Adrenal gland (tissue), 12 donors: ENCODE data around the gene VSTM2L. TPM values are rescaled to one million over a fixed set of nuclear protein-coding genes. Genes with fewer than 3 reads are reported as not detected.

ENCODE experiments used
- DNase-seq, 7 donors: peaks; one replicate each; pipeline ENCODE4 v3.0.0-alpha.2; 2019 to 2020
- H3K27ac ChIP-seq, 5 donors: fragments of 200-600 bp; sonication (generic) in 4 of 5; 1 replicate in 3 of 5; 2 replicates in 2 of 5; pipeline versions ENCODE4 v1.5.1 to v1.8.0; 2016 to 2020; ENCODE audit warnings: mild to moderate bottlenecking in 1 of 5
- H3K27me3 ChIP-seq: fragments of 200-600 bp; 2 replicates; pipeline ENCODE4 v1.8.0; 2021
- H3K36me3 ChIP-seq, 2 donors: fragments of 200-600 bp; replicated peaks in 1 of 2; 1 replicate in 1 of 2; 2 replicates in 1 of 2; pipeline versions ENCODE4 v1.5.1 to v1.8.0; 2018 to 2022
- H3K4me1 ChIP-seq, 2 donors: fragments of 200-600 bp; replicated peaks in 1 of 2; 1 replicate in 1 of 2; 2 replicates in 1 of 2; pipeline versions ENCODE4 v1.5.1 to v1.8.0; 2018 to 2021
- H3K4me3 ChIP-seq, 4 donors: fragments of 200-600 bp; sonication (generic) in 3 of 4; one replicate each; pipeline ENCODE4 v1.5.1; 2016 to 2018
- H3K9me3 ChIP-seq, 3 donors: fragments of 200-600 bp; sonication (generic) in 1 of 3; replicated peaks in 1 of 3; 1 replicate in 2 of 3; 2 replicates in 1 of 3; pipeline versions ENCODE4 v1.5.1 to v1.8.0; 2016 to 2021
- POLR2A ChIP-seq, 2 donors: fragments of 450-650 bp; IDR thresholded peaks; one replicate each; pipeline ENCODE4 v1.6.1; 2017; ENCODE audit warnings: antibody characterized with exemption in 2 of 2, mild to moderate bottlenecking in 2 of 2, moderate library complexity in 1 of 2
- WGBS, 4 donors: extraction: QIAGEN DNeasy Blood & Tissue Kit in 2 of 4; methylation state at CpG; one replicate each; pipeline versions ENCODE4 v1.1.5 to v1.1.7; 2013 to 2017; 5-methylcytosine and 5-hydroxymethylcytosine counted together
- intact Hi-C, 2 donors: fragments of 100-400 bp; cut with DNase I; formaldehyde crosslinking; loops; one replicate each; pipeline versions ENCODE4 v1.14.1 to v1.15.0; 2022 to 2023
- polyA plus RNA-seq, 3 donors: library from polyadenylated mRNA; stranded (reverse); fragments of 200-250 nt in 2 of 3; fragments of 350-450 nt in 1 of 3; fragmentation: Illumina TruSeq in 1 of 3; extraction: RNeasy Lipid Tissue Mini Kit (QIAGEN cat#74804) in 1 of 3; gene quantifications; one replicate each; pipeline ENCODE4 v1.2.3, GENCODE V29; 2013 to 2014
- total RNA-seq, 9 donors: library from RNA; depleted of rRNA in 4 of 9; stranded (reverse); fragments of >200 nt in 4 of 9; fragments of 120-200 nt in 1 of 9; fragmentation: NEBNext Ultra II Directional in 1 of 9; extraction: Animal tissue kit (Norgen Biotek cat#: 25700) in 1 of 9; gene quantifications; one replicate each; pipeline versions ENCODE4 v1.1.0 to v1.2.4, GENCODE V29; 2013 to 2023
- TF ChIP-seq, protein P1 (sequence below), 6 experiments: fragments of 450-650 bp in 4 of 6; fragments of 200-600 bp in 2 of 6; sonication (generic) in 1 of 6; IDR thresholded peaks; 1 replicate in 5 of 6; 2 replicates in 1 of 6; pipeline versions ENCODE4 v1.5.1 to v1.8.0; 2016 to 2021; ENCODE audit warnings: antibody characterized with exemption in 6 of 6, mild to moderate bottlenecking in 2 of 6, moderate library complexity in 1 of 6
- donor health status: healthy with polysubstance abuse.
- donor health status: Bipolar disorder and iron deficiency.
- donor health status: DM: yes; HTN: yes; CAD: no.
- donor health status: DM: no; HTN: no; CAD: no.
- donor health status: DM: no; HTN: no; CAD: no.
- donor health status: DM: yes; HTN: yes; CAD: no.

VSTM2L gene
- total and polyA plus RNA-seq, 12 donors, result 0.36 to 21.8 (median 7.4) TPM

DNA sequence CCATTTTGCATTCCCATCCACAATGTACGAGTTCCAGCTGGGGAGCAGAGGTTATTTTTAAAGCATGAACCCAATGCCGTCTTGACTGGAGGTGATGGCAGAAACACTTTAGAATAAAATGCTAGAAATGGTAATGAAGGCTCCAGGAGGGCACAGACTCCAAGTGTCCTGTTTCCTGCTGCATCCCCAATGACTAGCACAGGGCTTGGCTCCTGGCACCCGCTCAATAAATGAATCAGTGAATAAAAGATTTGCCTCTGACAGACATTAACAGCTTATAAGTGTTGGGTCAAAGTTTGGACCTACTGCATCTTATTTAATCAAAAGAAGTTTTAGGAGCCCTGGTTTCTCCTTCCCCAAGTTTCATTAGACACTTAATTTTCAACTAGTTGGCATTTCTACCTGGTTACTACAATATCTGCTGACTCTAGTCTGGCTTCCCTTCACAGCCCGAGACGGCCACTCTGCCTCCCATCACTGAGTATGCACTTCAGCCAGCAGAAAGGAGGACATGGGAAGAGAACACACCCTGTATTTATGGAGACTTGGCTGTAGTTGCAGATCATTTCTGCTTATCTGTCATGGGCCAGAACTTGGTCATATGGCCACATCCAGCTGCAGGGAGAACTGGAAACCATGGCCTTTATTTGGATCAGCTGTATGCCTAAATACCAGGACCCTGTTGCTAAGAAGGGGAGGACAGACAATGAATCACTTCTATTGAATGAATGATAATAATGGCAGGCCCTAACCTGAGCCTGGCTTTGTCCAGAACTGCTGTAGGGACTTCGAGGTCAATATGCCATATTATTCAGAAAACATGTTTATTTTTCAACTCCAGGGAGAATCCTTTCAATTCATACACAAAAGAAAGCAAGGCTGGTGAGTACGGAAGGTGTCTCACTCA is 67.3 kb downstream of the VSTM2L start:
- no peaks in the 10 kb centered on the region for H3K4me1 ChIP-seq
- 79 to 88% (median 83%) methylated on average over 7 of the region's 7 CpGs for WGBS, 4 donors
- no peaks in the 10 kb centered on the region for H3K36me3 ChIP-seq
- H3K27me3 ChIP-seq, result no peaks in the 10 kb centered on the region
- no peak overlapping the region for H3K4me3 ChIP-seq
- H3K27ac ChIP-seq, result no peak overlapping the region
- intact Hi-C loops, result no loop called here
- peak in 2 of 7 donors; percentile 3 to 10 for DNase-seq
- TF ChIP-seq, protein P1, sequence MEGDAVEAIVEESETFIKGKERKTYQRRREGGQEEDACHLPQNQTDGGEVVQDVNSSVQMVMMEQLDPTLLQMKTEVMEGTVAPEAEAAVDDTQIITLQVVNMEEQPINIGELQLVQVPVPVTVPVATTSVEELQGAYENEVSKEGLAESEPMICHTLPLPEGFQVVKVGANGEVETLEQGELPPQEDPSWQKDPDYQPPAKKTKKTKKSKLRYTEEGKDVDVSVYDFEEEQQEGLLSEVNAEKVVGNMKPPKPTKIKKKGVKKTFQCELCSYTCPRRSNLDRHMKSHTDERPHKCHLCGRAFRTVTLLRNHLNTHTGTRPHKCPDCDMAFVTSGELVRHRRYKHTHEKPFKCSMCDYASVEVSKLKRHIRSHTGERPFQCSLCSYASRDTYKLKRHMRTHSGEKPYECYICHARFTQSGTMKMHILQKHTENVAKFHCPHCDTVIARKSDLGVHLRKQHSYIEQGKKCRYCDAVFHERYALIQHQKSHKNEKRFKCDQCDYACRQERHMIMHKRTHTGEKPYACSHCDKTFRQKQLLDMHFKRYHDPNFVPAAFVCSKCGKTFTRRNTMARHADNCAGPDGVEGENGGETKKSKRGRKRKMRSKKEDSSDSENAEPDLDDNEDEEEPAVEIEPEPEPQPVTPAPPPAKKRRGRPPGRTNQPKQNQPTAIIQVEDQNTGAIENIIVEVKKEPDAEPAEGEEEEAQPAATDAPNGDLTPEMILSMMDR (IDR thresholded peaks at IDR 0.05), result no peak
- TF ChIP-seq POLR2A (IDR thresholded peaks at IDR 0.05), result no peak
- no peaks in the 10 kb centered on the region for H3K9me3 ChIP-seq

DNA sequence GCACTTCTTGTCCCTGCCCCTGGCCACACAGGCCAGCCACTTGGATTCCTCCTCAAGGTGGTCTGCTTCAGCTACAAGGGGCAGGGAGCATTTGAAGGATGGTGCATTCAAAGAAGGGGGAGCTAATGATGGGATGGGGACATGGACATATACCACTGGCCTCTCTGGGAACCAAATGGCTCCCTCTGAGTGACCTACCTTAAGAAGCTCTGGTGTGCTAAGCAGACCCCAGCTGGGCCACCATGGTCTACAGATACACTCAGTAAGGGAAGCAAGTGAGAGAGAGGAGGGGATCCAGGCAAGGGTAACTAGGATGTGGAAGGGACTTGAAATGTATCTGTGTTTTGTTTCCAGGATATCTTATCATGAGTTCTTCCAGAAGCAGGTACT is 67.9 kb downstream of the VSTM2L start:
- Histone ChIP-seq H3K27ac (no peak overlapping the region), H3K9me3 (no peaks in the 10 kb centered on the region), H3K36me3 (no peaks in the 10 kb centered on the region), H3K27me3 (no peaks in the 10 kb centered on the region), H3K4me3 (no peak overlapping the region), H3K4me1 (no peaks in the 10 kb centered on the region)
- TF ChIP-seq POLR2A (IDR thresholded peaks at IDR 0.05), result no peak
- TF ChIP-seq, protein P1 (IDR thresholded peaks at IDR 0.05), result no peak
- intact Hi-C loops, result no loop called here
- DNase-seq, result peak in 1 of 7 donors; percentile 27

DNA sequence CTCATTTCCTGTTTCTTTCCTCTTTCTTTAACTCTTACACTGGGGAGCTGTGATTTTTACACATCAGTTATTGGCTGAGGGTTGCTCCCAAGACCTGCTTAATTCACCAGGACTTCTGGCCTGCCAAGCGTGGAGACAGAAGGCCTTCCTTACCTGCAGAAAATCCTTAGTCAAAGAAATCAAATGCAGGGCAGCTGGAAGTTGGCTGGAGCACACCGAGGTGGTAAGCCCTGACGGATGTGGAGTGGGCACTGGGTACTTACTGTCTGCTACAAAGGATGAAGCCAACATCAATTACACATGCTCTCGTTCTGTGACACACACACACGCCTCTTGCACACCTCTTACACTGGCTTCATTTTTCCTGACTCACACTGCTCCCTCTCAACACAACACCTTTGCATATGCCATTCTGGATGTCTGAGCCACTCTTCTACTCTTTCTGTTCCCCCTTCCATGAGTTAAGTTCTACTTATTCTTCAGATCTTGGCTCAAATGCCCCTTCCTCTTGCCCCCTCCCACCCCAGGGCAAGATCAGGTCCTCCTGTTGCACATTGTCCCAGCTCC is 68.7 kb downstream of the VSTM2L start:
- Histone ChIP-seq H3K27ac (no peak overlapping the region), H3K36me3 (no peaks in the 10 kb centered on the region), H3K27me3 (no peaks in the 10 kb centered on the region), H3K9me3 (no peaks in the 10 kb centered on the region), H3K4me1 (no peaks in the 10 kb centered on the region), H3K4me3 (no peak overlapping the region)
- intact Hi-C loops, result no loop called here
- TF ChIP-seq, protein P1 (IDR thresholded peaks at IDR 0.05), result no peak
- no peak for TF ChIP-seq POLR2A (IDR thresholded peaks at IDR 0.05)
- DNase-seq, result peak in 2 of 7 donors; percentile 3 to 35
- 92 to 97% (median 96%) methylated on average over 5 of the region's 5 CpGs for WGBS, 4 donors

DNA sequence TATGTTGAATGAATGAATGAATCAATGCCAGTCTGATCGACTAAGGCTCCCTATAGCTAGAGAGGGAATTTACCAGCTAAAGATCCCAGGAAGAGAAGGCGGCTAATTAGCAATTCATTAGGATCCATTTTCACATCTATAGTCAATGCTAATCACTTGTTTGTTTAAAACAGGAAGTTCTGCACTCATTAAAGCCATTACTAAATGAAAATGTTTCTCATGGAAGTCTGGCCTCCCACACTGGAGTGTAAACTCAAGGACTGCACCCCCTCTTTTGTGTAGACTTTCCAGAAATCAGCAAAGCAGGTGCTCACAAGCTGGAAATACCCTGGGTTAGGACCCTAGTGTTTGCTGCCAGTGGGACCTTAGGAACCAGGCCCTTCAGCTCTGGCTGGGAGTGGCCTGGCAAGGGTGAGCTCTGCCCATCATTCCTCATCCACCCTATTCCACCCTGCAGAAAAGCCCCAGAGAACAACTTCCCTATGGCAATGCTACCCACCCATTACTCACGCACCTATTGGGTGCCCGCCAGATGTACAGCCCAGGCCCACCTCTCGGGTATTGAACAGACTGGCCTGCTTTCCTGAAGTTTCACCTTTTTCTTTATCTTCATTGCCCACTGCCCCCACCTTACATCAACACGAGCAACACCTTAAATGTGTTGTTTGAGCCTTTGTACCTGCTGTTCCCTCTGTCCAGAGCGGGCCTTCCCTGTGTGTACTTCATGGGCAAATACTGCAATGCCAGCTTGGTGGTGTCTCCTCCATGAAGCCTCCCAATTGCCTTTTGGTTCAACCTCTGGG is 69.5 kb downstream of the VSTM2L start:
- DNase-seq, result peak in 2 of 7 donors; percentile 4 to 7
- Histone ChIP-seq H3K27ac (no peak overlapping the region), H3K4me3 (no peak overlapping the region), H3K27me3 (no peaks in the 10 kb centered on the region), H3K36me3 (no peaks in the 10 kb centered on the region), H3K4me1 (no peaks in the 10 kb centered on the region), H3K9me3 (no peaks in the 10 kb centered on the region)
- intact Hi-C loops, result no loop called here
- TF ChIP-seq, protein P1 (IDR thresholded peaks at IDR 0.05), result no peak
- TF ChIP-seq POLR2A (IDR thresholded peaks at IDR 0.05), result no peak
- 89 to 97% (median 93%) methylated on average over 7 of the region's 7 CpGs for WGBS, 4 donors
